ENCODE data around the gene APOA4. TPM values are rescaled to one million over a fixed set of nuclear protein-coding genes. Genes with fewer than 3 reads are reported as not detected.
"Not testable (repeated sequence)": the region's sequence is repeated elsewhere in the genome, so short reads cannot be mapped to it uniquely, and the experiment has no call there.

Gene APOA4
- total RNA-seq, 2 donors from 2014 or later, result 0.35 to 0.38 TPM

DNA sequence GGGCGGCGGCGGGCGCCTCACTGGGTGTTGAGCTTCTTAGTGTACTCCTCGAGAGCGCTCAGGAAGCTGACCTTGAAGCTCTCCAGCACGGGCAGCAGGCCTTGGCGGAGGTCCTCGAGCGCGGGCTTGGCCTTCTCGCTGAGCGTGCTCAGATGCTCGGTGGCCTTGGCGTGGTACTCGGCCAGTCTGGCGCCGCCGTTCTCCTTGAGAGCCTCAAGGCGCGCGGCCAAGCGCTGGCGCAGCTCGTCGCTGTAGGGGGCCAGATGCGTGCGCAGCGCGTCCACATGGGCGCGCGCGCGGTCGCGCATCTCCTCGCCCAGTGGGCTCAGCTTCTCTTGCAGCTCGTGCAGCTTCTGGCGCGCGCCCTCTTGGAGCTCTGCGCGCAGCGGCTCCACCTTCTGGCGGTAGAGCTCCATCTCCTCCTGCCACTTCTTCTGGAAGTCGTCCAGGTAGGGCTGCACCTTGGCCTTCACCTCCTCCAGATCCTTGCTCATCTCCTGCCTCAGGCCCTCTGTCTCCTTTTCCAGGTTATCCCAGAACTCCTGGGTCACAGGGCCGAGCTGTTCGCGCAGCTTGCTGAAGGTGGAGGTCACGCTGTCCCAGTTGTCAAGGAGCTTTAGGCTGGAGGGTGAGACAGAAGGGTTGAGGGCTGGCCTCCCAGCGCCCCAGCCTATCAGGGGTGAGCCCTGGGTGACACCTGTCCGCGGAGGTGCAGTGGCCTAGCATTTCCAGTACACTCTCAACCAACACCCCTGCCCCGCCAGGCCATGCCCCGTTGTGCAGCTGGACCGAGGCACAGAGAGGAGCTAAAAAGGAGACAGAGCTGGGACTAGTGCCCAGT lies 12.9 kb upstream of the APOA4 start:
- H3K4me1 ChIP-seq (ENCODE audit: control insufficient read depth, insufficient read depth, low read length), result peaks cover 24% of the 10 kb centered on the region
- H3K27ac ChIP-seq (ENCODE audit: low read depth, low read length), result no peak overlapping the region
- Mint-ChIP-seq H3K4me1 (peaks cover 42% of the 10 kb centered on the region), H3K27ac (no peak overlapping the region), H3K27me3 (ENCODE audit: insufficient read depth) (peaks cover 13% of the 10 kb centered on the region), H3K9me3 (peaks cover 11% of the 10 kb centered on the region), H3K36me3 (ENCODE audit: low read depth) (peaks cover 2% of the 10 kb centered on the region), H3K4me3 (peak overlapping the region; percentile 52)
- no peak overlapping the region for H3K9ac ChIP-seq (ENCODE audit: extremely low read depth, low read length, poor library complexity, severe bottlenecking)
- no peaks in the 10 kb centered on the region for H3K36me3 ChIP-seq (ENCODE audit: control insufficient read depth, insufficient read depth, low read length)
- 22 to 56% methylated on average over 14 to 57 of the region's 57 CpGs for whole genome bisulfite sequencing, 2 experiments (ENCODE audit: insufficient coverage in 1 of 2, insufficient read length in 1 of 2)
- TF ChIP-seq, protein P1, sequence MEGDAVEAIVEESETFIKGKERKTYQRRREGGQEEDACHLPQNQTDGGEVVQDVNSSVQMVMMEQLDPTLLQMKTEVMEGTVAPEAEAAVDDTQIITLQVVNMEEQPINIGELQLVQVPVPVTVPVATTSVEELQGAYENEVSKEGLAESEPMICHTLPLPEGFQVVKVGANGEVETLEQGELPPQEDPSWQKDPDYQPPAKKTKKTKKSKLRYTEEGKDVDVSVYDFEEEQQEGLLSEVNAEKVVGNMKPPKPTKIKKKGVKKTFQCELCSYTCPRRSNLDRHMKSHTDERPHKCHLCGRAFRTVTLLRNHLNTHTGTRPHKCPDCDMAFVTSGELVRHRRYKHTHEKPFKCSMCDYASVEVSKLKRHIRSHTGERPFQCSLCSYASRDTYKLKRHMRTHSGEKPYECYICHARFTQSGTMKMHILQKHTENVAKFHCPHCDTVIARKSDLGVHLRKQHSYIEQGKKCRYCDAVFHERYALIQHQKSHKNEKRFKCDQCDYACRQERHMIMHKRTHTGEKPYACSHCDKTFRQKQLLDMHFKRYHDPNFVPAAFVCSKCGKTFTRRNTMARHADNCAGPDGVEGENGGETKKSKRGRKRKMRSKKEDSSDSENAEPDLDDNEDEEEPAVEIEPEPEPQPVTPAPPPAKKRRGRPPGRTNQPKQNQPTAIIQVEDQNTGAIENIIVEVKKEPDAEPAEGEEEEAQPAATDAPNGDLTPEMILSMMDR (conservative IDR thresholded peaks at IDR 0.05), result peak; percentile 83
- no peaks in the 10 kb centered on the region for H3K27me3 ChIP-seq (ENCODE audit: control insufficient read depth, insufficient read depth, low read length, poor library complexity, severe bottlenecking)
- peak overlapping the region; percentile 56 for H3K4me3 ChIP-seq (ENCODE audit: low read length)
- no peaks in the 10 kb centered on the region for H3K9me3 ChIP-seq (ENCODE audit: control insufficient read depth, low read length)
- DNase-seq, result peak; percentile 96

DNA sequence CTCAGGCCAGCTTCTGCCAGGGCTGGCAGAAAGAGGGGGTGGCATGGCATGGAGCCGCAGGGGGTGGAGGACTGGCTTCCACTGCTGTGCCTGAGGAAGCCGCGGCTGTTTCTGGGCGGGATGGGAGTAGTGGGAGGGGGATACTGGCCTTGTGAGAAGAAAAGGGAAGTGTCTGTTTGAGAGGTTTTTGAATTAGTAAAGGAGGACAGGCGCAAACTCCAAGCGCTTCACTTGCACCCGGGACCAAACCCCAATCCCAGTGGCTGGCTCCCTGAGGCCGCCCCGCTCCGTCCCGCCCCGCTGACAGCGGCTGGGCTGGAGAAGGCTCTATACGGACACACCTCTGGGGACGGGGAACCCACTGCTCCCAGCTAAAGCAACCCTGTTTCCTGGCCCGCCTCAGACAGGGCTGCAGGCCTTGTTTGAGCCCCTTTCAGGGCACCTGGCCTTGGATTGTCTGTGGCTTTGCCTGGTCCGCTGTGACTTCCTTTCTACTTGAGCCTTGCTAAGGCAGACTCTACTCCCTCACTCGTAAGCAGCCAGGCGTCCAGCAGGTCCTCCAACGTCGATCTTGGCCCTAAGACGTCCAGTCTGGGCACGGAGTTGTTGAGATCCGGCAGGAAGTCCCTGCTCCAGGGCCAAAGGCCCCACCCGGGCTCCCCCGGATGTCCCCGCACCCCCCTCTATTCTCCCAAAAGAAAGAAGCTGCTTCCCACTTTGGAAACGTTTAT lies 12.1 kb upstream of the APOA4 start:
- Mint-ChIP-seq H3K27me3 (ENCODE audit: insufficient read depth) (peaks cover 13% of the 10 kb centered on the region), H3K9me3 (peaks cover 11% of the 10 kb centered on the region), H3K27ac (no peak overlapping the region), H3K4me1 (peaks cover 34% of the 10 kb centered on the region), H3K4me3 (peak overlapping the region; percentile 52), H3K36me3 (ENCODE audit: low read depth) (peaks cover 2% of the 10 kb centered on the region)
- DNase-seq, result peak; percentile 71
- peaks cover 24% of the 10 kb centered on the region for H3K4me1 ChIP-seq (ENCODE audit: control insufficient read depth, insufficient read depth, low read length)
- no peaks in the 10 kb centered on the region for H3K27me3 ChIP-seq (ENCODE audit: control insufficient read depth, insufficient read depth, low read length, poor library complexity, severe bottlenecking)
- no peaks in the 10 kb centered on the region for H3K9me3 ChIP-seq (ENCODE audit: control insufficient read depth, low read length)
- WGBS, 2 experiments (ENCODE audit: insufficient coverage in 1 of 2, insufficient read length in 1 of 2), result 75 to 88% methylated on average over 13 to 28 of the region's 28 CpGs
- no peak overlapping the region for H3K27ac ChIP-seq (ENCODE audit: low read depth, low read length)
- peak overlapping the region; percentile 56 for H3K4me3 ChIP-seq (ENCODE audit: low read length)
- TF ChIP-seq, protein P1 (conservative IDR thresholded peaks at IDR 0.05), result no peak
- H3K9ac ChIP-seq (ENCODE audit: extremely low read depth, low read length, poor library complexity, severe bottlenecking), result no peak overlapping the region
- H3K36me3 ChIP-seq (ENCODE audit: control insufficient read depth, insufficient read depth, low read length), result no peaks in the 10 kb centered on the region

DNA sequence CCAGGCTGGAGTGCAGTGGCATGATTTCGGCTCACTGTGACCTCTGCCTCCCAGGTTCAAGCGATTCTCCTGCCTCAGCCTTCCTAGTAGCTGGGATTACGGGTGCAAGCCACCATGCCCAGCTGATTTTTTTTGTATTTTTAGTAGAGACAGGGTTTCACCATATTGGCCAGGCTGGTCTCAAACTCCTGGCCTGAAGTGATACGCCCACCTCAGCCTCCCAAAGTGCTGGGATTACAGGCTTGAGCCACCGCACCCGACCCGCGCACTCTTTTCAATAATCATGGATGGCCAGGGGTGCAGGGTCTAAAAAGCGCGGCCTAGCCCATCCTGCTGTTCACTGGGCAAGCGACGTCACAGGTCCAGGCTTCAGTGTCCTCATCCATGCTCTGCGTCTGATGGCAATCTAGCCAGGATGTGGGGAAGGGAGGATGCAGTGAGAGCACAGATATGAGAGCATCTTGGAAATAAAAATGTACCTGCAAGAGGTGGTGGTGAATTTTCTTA lies 11.5 kb upstream of the APOA4 start:
- H3K9ac ChIP-seq (ENCODE audit: extremely low read depth, low read length, poor library complexity, severe bottlenecking); H3K4me3 ChIP-seq (ENCODE audit: low read length); DNase-seq; H3K27ac ChIP-seq (ENCODE audit: low read depth, low read length); H3K4me3 Mint-ChIP-seq; H3K9me3 ChIP-seq (ENCODE audit: control insufficient read depth, low read length); H3K36me3 Mint-ChIP-seq (ENCODE audit: low read depth); H3K27ac Mint-ChIP-seq; H3K36me3 ChIP-seq (ENCODE audit: control insufficient read depth, insufficient read depth, low read length); H3K27me3 ChIP-seq (ENCODE audit: control insufficient read depth, insufficient read depth, low read length, poor library complexity, severe bottlenecking): not testable (repeated sequence)
- 76 to 81% methylated on average over 12 to 13 of the region's 13 CpGs for WGBS, 2 experiments (ENCODE audit: insufficient coverage in 1 of 2, insufficient read length in 1 of 2)
- Mint-ChIP-seq H3K27me3 (ENCODE audit: insufficient read depth) (peaks cover 13% of the 10 kb centered on the region), H3K4me1 (peaks cover 28% of the 10 kb centered on the region), H3K9me3 (peaks cover 11% of the 10 kb centered on the region)
- H3K4me1 ChIP-seq (ENCODE audit: control insufficient read depth, insufficient read depth, low read length), result peaks cover 24% of the 10 kb centered on the region
